ENCODE results near the gene RAP1GAP.

RAP1GAP gene

GRCh38 chr1:21668951-21669257, 253 bp downstream of the RAP1GAP start:
- Histone ChIP-seq H3K9me2 (replicated peaks; ENCODE audit: insufficient read depth, low read length) (no peaks in the 10 kb centered on the region), H3K4me3 (ENCODE audit: low read length) (no peak overlapping the region), H3K9ac (ENCODE audit: low read length) (no peak overlapping the region), H4K20me1 (ENCODE audit: insufficient read depth, low read length) (no peaks in the 10 kb centered on the region; the same call in 1 of the 2 replicates), H3K79me2 (ENCODE audit: low read length) (no peaks in the 10 kb centered on the region), H3K27me3 (replicated peaks; ENCODE audit: insufficient read depth, low read length) (peaks cover 22% of the 10 kb centered on the region), H3K36me3 (replicated peaks; ENCODE audit: insufficient read depth, low read length) (no peaks in the 10 kb centered on the region), H3K4me1 (ENCODE audit: low read length) (no peaks in the 10 kb centered on the region), H2AFZ (ENCODE audit: low read length) (no peak overlapping the region), H3F3A (ENCODE audit: insufficient read depth, low read length) (no peaks in the 10 kb centered on the region), H3K27ac (ENCODE audit: low read length) (no peak overlapping the region), H3K9me3 (replicated peaks; ENCODE audit: insufficient read depth, low read length) (no peaks in the 10 kb centered on the region), H3K4me2 (ENCODE audit: low read depth, low read length) (no peak overlapping the region)
- no peak for DNase-seq
- TF ChIP-seq EZH2phosphoT487 (IDR thresholded peaks at IDR 0.05; ENCODE audit: low read length) = no peak
- TF ChIP-seq, protein P1, sequence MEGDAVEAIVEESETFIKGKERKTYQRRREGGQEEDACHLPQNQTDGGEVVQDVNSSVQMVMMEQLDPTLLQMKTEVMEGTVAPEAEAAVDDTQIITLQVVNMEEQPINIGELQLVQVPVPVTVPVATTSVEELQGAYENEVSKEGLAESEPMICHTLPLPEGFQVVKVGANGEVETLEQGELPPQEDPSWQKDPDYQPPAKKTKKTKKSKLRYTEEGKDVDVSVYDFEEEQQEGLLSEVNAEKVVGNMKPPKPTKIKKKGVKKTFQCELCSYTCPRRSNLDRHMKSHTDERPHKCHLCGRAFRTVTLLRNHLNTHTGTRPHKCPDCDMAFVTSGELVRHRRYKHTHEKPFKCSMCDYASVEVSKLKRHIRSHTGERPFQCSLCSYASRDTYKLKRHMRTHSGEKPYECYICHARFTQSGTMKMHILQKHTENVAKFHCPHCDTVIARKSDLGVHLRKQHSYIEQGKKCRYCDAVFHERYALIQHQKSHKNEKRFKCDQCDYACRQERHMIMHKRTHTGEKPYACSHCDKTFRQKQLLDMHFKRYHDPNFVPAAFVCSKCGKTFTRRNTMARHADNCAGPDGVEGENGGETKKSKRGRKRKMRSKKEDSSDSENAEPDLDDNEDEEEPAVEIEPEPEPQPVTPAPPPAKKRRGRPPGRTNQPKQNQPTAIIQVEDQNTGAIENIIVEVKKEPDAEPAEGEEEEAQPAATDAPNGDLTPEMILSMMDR (IDR thresholded peaks at IDR 0.05; ENCODE audit: low read length) = no peak
- TF ChIP-seq EZH2 (optimal IDR thresholded peaks at IDR 0.05; ENCODE audit: low read depth, low read length) = no peak

- Histone ChIP-seq H3K9me2 (replicated peaks; ENCODE audit: insufficient read depth, low read length) (no peaks in the 10 kb centered on the region), H3K9me3 (replicated peaks; ENCODE audit: insufficient read depth, low read length) (no peaks in the 10 kb centered on the region), H3K4me2 (ENCODE audit: low read depth, low read length) (no peak overlapping the region), H3K4me1 (ENCODE audit: low read length) (no peaks in the 10 kb centered on the region), H3F3A (ENCODE audit: insufficient read depth, low read length) (no peaks in the 10 kb centered on the region), H3K9ac (ENCODE audit: low read length) (no peak overlapping the region), H3K36me3 (replicated peaks; ENCODE audit: insufficient read depth, low read length) (no peaks in the 10 kb centered on the region), H4K20me1 (ENCODE audit: insufficient read depth, low read length) (no peaks in the 10 kb centered on the region; the same call in 1 of the 2 replicates), H3K27ac (ENCODE audit: low read length) (no peak overlapping the region), H3K79me2 (ENCODE audit: low read length) (no peaks in the 10 kb centered on the region), H3K27me3 (replicated peaks; ENCODE audit: insufficient read depth, low read length) (peaks cover 24% of the 10 kb centered on the region), H3K4me3 (ENCODE audit: low read length) (no peak overlapping the region), H2AFZ (ENCODE audit: low read length) (no peak overlapping the region)
- no peak for DNase-seq
- TF ChIP-seq EZH2 (optimal IDR thresholded peaks at IDR 0.05; ENCODE audit: low read depth, low read length) = no peak
- TF ChIP-seq, protein P1 (IDR thresholded peaks at IDR 0.05; ENCODE audit: low read length) = no peak
- no peak for TF ChIP-seq EZH2phosphoT487 (IDR thresholded peaks at IDR 0.05; ENCODE audit: low read length)
These were observed 766 bp downstream of the RAP1GAP start for GRCh38 chr1:21668232-21668950.

GRCh38 chr1:21667348-21668231, 1.6 kb downstream of the RAP1GAP start:
- H3K36me3 ChIP-seq (replicated peaks; ENCODE audit: insufficient read depth, low read length) = no peaks in the 10 kb centered on the region
- no peaks in the 10 kb centered on the region for H3K79me2 ChIP-seq (ENCODE audit: low read length)
- no peaks in the 10 kb centered on the region for H3K4me1 ChIP-seq (ENCODE audit: low read length)
- H3K9me2 ChIP-seq (replicated peaks; ENCODE audit: insufficient read depth, low read length) = no peaks in the 10 kb centered on the region
- H3K4me2 ChIP-seq (ENCODE audit: low read depth, low read length) = no peak overlapping the region
- H3K27me3 ChIP-seq (replicated peaks; ENCODE audit: insufficient read depth, low read length) = peaks cover 32% of the 10 kb centered on the region
- no peaks in the 10 kb centered on the region for H3F3A ChIP-seq (ENCODE audit: insufficient read depth, low read length)
- H3K9ac ChIP-seq (ENCODE audit: low read length) = no peak overlapping the region
- no peak overlapping the region for H3K4me3 ChIP-seq (ENCODE audit: low read length)
- no peak for DNase-seq
- no peaks in the 10 kb centered on the region for H3K9me3 ChIP-seq (replicated peaks; ENCODE audit: insufficient read depth, low read length)
- no peaks in the 10 kb centered on the region; the same call in 1 of the 2 replicates for H4K20me1 ChIP-seq (ENCODE audit: insufficient read depth, low read length)
- no peak overlapping the region for H3K27ac ChIP-seq (ENCODE audit: low read length)
- TF ChIP-seq, protein P1 (IDR thresholded peaks at IDR 0.05; ENCODE audit: low read length) = no peak
- TF ChIP-seq EZH2 (optimal IDR thresholded peaks at IDR 0.05; ENCODE audit: low read depth, low read length) = no peak
- no peak for TF ChIP-seq EZH2phosphoT487 (IDR thresholded peaks at IDR 0.05; ENCODE audit: low read length)
- no peak overlapping the region for H2AFZ ChIP-seq (ENCODE audit: low read length)

Measured in MM.1S (cell line).